Measurements from ENCODE around the gene RAB3C. TPM values are rescaled to one million over a fixed set of nuclear protein-coding genes. Genes with fewer than 3 reads are reported as not detected.

RAB3C gene
- total RNA-seq, 1 donor from 2014 or later = 0.45 TPM

DNA sequence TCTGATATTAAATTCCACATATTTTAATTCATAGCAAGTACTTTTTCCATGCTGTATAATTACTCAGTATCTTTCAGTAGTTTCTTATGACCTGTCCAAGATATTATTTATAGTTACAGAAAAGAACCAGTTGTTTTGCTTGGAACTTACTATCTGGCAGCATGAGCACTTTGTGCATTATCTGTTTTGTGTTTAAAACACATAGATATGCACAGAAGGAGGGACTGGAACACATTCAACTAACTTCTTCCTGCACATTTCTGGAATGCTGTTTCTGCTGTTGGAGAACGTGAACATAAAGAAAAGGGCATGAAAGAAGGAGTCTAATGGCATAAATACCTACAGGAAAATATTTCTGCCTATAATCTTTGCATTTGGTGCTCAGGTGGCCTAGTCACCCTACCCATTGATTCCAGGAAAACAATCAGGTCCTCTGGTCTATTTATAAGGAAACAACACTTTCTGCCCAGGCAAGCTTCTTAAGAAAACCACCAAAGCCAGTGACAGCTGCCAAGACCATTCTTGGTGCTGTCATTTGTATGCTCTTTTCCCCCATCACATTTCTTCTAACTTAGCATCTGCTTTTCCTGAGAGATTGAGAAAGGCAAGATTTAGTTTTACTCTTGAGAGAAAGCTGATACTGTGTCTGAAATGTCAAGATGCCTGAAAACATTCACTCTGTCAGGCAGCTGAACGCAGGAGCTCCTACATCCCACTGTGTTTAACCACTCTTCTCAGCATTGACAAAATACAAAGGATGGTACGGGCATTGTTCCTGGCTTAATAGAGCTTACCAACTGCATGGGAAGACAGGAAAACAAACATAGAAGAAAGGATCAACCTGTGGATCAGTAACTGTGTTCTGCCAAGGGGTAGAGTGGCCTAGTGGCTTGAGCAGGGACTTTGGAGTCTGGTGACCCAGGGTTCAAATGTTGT, 40.3 kb downstream of the RAB3C start:
- Histone ChIP-seq H3K4me3 (ENCODE audit: insufficient read depth, low read depth, low read length) (no peak overlapping the region), H3K79me2 (ENCODE audit: insufficient read depth, low read length) (no peaks in the 10 kb centered on the region), H3K27me3 (ENCODE audit: insufficient read depth, low read length) (no peaks in the 10 kb centered on the region), H3K9ac (ENCODE audit: low read length) (no peak overlapping the region), H3K4me2 (ENCODE audit: low read length) (no peak overlapping the region), H4K20me1 (ENCODE audit: insufficient read depth, low read length) (no peaks in the 10 kb centered on the region), H3K9me3 (ENCODE audit: insufficient read depth, low read depth, low read length) (no peaks in the 10 kb centered on the region), H3K36me3 (ENCODE audit: insufficient read depth, low read length) (no peaks in the 10 kb centered on the region), H3K4me1 (ENCODE audit: insufficient read depth, low read length) (no peaks in the 10 kb centered on the region), H3K27ac (ENCODE audit: low read depth, low read length) (no peak overlapping the region), H2AFZ (ENCODE audit: low read depth, low read length) (no peak overlapping the region)
- Mint-ChIP-seq H3K27ac (ENCODE audit: unreplicated experiment) (no peak overlapping the region), H3K4me1 (ENCODE audit: low read depth, unreplicated experiment) (no peaks in the 10 kb centered on the region), H3K36me3 (ENCODE audit: low read depth, unreplicated experiment) (no peaks in the 10 kb centered on the region), H3K27me3 (ENCODE audit: low read depth, unreplicated experiment) (no peaks in the 10 kb centered on the region), H3K4me3 (ENCODE audit: unreplicated experiment) (no peak overlapping the region), H3K9me3 (ENCODE audit: unreplicated experiment) (no peaks in the 10 kb centered on the region)
- FAIRE-seq (no peak), DNase-seq (ENCODE audit: low read depth) (no peak)
- TF ChIP-seq, protein P1, sequence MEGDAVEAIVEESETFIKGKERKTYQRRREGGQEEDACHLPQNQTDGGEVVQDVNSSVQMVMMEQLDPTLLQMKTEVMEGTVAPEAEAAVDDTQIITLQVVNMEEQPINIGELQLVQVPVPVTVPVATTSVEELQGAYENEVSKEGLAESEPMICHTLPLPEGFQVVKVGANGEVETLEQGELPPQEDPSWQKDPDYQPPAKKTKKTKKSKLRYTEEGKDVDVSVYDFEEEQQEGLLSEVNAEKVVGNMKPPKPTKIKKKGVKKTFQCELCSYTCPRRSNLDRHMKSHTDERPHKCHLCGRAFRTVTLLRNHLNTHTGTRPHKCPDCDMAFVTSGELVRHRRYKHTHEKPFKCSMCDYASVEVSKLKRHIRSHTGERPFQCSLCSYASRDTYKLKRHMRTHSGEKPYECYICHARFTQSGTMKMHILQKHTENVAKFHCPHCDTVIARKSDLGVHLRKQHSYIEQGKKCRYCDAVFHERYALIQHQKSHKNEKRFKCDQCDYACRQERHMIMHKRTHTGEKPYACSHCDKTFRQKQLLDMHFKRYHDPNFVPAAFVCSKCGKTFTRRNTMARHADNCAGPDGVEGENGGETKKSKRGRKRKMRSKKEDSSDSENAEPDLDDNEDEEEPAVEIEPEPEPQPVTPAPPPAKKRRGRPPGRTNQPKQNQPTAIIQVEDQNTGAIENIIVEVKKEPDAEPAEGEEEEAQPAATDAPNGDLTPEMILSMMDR (IDR thresholded peaks at IDR 0.05; ENCODE audit: insufficient read depth, low read depth, low read length) = no peak
- TF ChIP-seq EZH2 (IDR thresholded peaks at IDR 0.05; ENCODE audit: insufficient read depth, low read length) = no peak

DNA sequence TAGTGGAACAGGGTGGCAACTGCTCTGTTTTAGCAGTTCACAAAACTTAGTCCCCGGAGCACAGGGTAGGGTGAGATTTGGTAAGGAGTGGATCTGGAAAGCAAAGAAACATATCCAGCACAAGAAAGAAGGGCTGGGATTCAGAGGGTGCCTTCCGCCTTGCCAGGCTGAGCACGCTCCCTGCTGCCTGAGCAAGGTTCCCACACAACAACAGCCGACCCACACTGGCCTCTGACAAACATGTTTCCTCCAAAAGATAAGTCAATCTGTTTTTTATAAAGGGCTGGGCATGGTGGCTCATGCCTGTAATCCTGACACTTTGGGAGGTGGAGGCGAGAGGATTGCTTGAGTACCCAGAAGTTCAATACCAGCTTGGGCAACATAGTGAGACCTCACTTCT, 45.8 kb downstream of the RAB3C start:
- Histone ChIP-seq H3K36me3 (ENCODE audit: insufficient read depth, low read length) (no peaks in the 10 kb centered on the region), H4K20me1 (ENCODE audit: insufficient read depth, low read length) (no peaks in the 10 kb centered on the region), H3K4me2 (ENCODE audit: low read length) (no peak overlapping the region), H3K4me3 (ENCODE audit: insufficient read depth, low read depth, low read length) (no peak overlapping the region), H3K27ac (ENCODE audit: low read depth, low read length) (no peak overlapping the region), H2AFZ (ENCODE audit: low read depth, low read length) (no peak overlapping the region), H3K9me3 (ENCODE audit: insufficient read depth, low read depth, low read length) (no peaks in the 10 kb centered on the region), H3K4me1 (ENCODE audit: insufficient read depth, low read length) (no peaks in the 10 kb centered on the region), H3K9ac (ENCODE audit: low read length) (no peak overlapping the region), H3K27me3 (ENCODE audit: insufficient read depth, low read length) (no peaks in the 10 kb centered on the region), H3K79me2 (ENCODE audit: insufficient read depth, low read length) (no peaks in the 10 kb centered on the region)
- Mint-ChIP-seq H3K36me3 (ENCODE audit: low read depth, unreplicated experiment) (no peaks in the 10 kb centered on the region), H3K9me3 (ENCODE audit: unreplicated experiment) (no peaks in the 10 kb centered on the region), H3K4me3 (ENCODE audit: unreplicated experiment) (no peak overlapping the region), H3K27me3 (ENCODE audit: low read depth, unreplicated experiment) (no peaks in the 10 kb centered on the region), H3K27ac (ENCODE audit: unreplicated experiment) (no peak overlapping the region), H3K4me1 (ENCODE audit: low read depth, unreplicated experiment) (no peaks in the 10 kb centered on the region)
- TF ChIP-seq EZH2 (IDR thresholded peaks at IDR 0.05; ENCODE audit: insufficient read depth, low read length) = no peak
- TF ChIP-seq, protein P1 (IDR thresholded peaks at IDR 0.05; ENCODE audit: insufficient read depth, low read depth, low read length) = no peak
- FAIRE-seq = no peak
- DNase-seq (ENCODE audit: low read depth) = no peak
